ENCODE measurements around the gene DCUN1D4. TPM values are rescaled to one million over a fixed set of nuclear protein-coding genes. Genes with fewer than 3 reads are reported as not detected.

Gene DCUN1D4
- total RNA-seq: 18.6 and 51.8 TPM in 2 replicates

GRCh38 chr4:51842554-51843308, at the start of gene DCUN1D4:
Gene DCUN1D4 (plus strand): TSS chr4:51843153. CDS start chr4:51843243, 90 bp downstream.

Other genes starting within 250 kb of the DCUN1D4 start
- gene LRRC66, start 177.2 kb downstream of the DCUN1D4 start, total RNA-seq: 0.16 and 0.50 TPM in 2 replicates
- 14.6 and 31.0 TPM in 2 replicates for gene SGCB, start 195.1 kb downstream of the DCUN1D4 start, total RNA-seq
- 5.3 and 9.1 TPM in 2 replicates for gene SPATA18, start 208.2 kb downstream of the DCUN1D4 start, total RNA-seq

All from bladder microvascular endothelial cell (primary cell).